Heart right ventricle (tissue), 16 donors: ENCODE measurements around the gene CNRIP1. TPM values are rescaled to one million over a fixed set of nuclear protein-coding genes. Genes with fewer than 3 reads are reported as not detected.

Experiments
- ATAC-seq, 8 donors: fragments of 200-7000 bp; cut with Tn5 transposase; one replicate each; pipeline ENCODE4 v1.9.1; 2020; ENCODE audit warnings: mild to moderate bottlenecking in 8 of 8, moderate library complexity in 8 of 8, moderate number of reproducible peaks in 1 of 8
- DNase-seq, 2 donors: peaks; one replicate each; pipeline ENCODE4 v3.0.0-alpha.2; 2020
- H3K27ac ChIP-seq, 10 donors: fragments of 200-600 bp; sonication (generic) in 2 of 10; one replicate each; pipeline versions ENCODE4 v1.5.0 to v1.8.0; 2020 to 2022; ENCODE audit warnings: mild to moderate bottlenecking in 3 of 10
- H3K27me3 ChIP-seq, 7 donors: fragments of 200-600 bp; one replicate each; pipeline ENCODE4 v1.8.0; 2021 to 2022; ENCODE audit warnings: mild to moderate bottlenecking in 2 of 7
- H3K36me3 ChIP-seq, 9 donors: fragments of 200-600 bp; sonication (generic) in 1 of 9; one replicate each; pipeline versions ENCODE4 v1.5.0 to v1.8.0; 2020 to 2022; ENCODE audit warnings: mild to moderate bottlenecking in 2 of 9
- H3K4me1 ChIP-seq, 9 donors: fragments of 200-600 bp; sonication (generic) in 1 of 9; one replicate each; pipeline versions ENCODE4 v1.5.0 to v1.8.0; 2020 to 2022; ENCODE audit warnings: mild to moderate bottlenecking in 4 of 9
- H3K4me3 ChIP-seq, 10 donors: fragments of 200-600 bp; sonication (generic) in 2 of 10; one replicate each; pipeline versions ENCODE4 v1.5.0 to v1.8.0; 2020 to 2022; ENCODE audit warnings: mild to moderate bottlenecking in 7 of 10, moderate library complexity in 2 of 10
- H3K9me3 ChIP-seq, 11 donors: fragments of 200-600 bp in 10 of 11; sonication (generic) in 2 of 11; one replicate each; pipeline versions ENCODE4 v1.5.0 to v1.8.0; 2013 to 2022; ENCODE audit warnings: mild to moderate bottlenecking in 2 of 11, control low read depth in 1 of 11, moderate library complexity in 1 of 11
- WGBS, 2 donors: extraction: QIAGEN DNeasy Blood & Tissue Kit; methylation state at CpG; one replicate each; pipeline ENCODE4 v1.1.7; 2013; ENCODE audit warnings: inconsistent platforms in 1 of 2; 5-methylcytosine and 5-hydroxymethylcytosine counted together
- intact Hi-C, 10 donors: fragments of 100-400 bp; cut with DNase I; formaldehyde crosslinking; loops; one replicate each; pipeline versions ENCODE4 v1.11.1 to v1.14.2; 2022
- polyA plus RNA-seq, 2 donors: library from polyadenylated mRNA; stranded (reverse); fragments of 200-250 nt; gene quantifications; one replicate each; pipeline ENCODE4 v1.2.3, GENCODE V29; 2013
- total RNA-seq, 10 donors: library from RNA; stranded (reverse); fragmentation: NEBNext Ultra II Directional in 3 of 10; extraction: Animal tissue kit (Norgen Biotek cat#: 25700) in 3 of 10; gene quantifications; one replicate each; pipeline versions ENCODE4 v1.2.1 to v1.2.4, GENCODE V29; 2021 to 2023
- TF ChIP-seq, protein P1 (sequence below), 9 donors: fragments of 200-600 bp; sonication (generic) in 2 of 9; IDR thresholded peaks; one replicate each; pipeline versions ENCODE4 v1.5.0 to v1.8.0; 2021 to 2022; ENCODE audit warnings: antibody characterized with exemption in 9 of 9, mild to moderate bottlenecking in 5 of 9, moderate library complexity in 1 of 9
- donor health status: Arrhythmogenic right ventricular cardiomyopathy.
- donor health status: ischemic (EF 13 %, LVEDD 7.1; RV severe dilation, severe dysfunction).
- donor health status: healthy with polysubstance abuse.
- donor health status: DM: no; HTN: yes; CAD: no.
- donor health status: DM: no; HTN: no; CAD: no.
- donor health status: ischemic (EF 25% LVEDD 6.9; RV normal size, moderate dysfunction).
- donor health status: ischemic (EF 25% LVEDD 5.7; RV mildly dilated, moderate dysfunction).
- donor health status: healthy.
- donor health status: DM: yes; HTN: yes; CAD: no.
- donor health status: Ischemic cardiomyopathy.
- donor health status: ischemic (EF 35%, LVEDD 5.7; RV mildly dilated, moderate dysfunction).
- donor health status: nonischemic (EF 11% LVEDD 7.7; RV severe dilation, severe dysfunction).
- donor health status: DM: yes; HTN: yes; CAD: no.
- donor health status: PGD.
- donor health status: ischemic (EF 29% LVEDD 5.4; RV normal size, mild dysfunction).
- donor health status: nonischemic (EF 23%, LVEDD 6.1; RV moderate dilation, normal function).

The CNRIP1 gene
- total and polyA plus RNA-seq, 12 donors = 4.8 to 13.4 (median 8.9) TPM

DNA sequence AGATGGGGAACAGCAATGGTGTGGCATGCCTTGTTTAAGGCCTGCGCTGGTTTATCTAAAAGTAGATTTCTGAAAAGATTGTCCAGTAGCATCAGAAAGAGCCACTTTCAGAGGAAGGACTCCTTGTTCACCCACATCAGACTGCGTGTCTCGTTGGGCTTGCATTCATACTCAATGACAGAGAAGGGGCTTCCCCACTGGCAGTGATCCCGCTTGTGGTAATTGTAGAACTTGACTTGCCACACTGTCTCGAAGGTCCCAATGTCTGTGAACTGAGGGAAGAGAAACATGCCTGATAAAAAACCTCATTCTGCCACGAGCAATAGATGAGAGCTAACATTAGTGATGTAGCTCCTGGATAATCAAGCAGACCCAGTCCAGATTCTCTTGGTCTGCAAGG lies 26.0 kb downstream of the CNRIP1 start:
- no peak overlapping the region for H3K4me3 ChIP-seq
- TF ChIP-seq, protein P1, sequence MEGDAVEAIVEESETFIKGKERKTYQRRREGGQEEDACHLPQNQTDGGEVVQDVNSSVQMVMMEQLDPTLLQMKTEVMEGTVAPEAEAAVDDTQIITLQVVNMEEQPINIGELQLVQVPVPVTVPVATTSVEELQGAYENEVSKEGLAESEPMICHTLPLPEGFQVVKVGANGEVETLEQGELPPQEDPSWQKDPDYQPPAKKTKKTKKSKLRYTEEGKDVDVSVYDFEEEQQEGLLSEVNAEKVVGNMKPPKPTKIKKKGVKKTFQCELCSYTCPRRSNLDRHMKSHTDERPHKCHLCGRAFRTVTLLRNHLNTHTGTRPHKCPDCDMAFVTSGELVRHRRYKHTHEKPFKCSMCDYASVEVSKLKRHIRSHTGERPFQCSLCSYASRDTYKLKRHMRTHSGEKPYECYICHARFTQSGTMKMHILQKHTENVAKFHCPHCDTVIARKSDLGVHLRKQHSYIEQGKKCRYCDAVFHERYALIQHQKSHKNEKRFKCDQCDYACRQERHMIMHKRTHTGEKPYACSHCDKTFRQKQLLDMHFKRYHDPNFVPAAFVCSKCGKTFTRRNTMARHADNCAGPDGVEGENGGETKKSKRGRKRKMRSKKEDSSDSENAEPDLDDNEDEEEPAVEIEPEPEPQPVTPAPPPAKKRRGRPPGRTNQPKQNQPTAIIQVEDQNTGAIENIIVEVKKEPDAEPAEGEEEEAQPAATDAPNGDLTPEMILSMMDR (IDR thresholded peaks at IDR 0.05) = no peak
- DNase-seq = no peak
- H3K27me3 ChIP-seq = no peaks in the 10 kb centered on the region
- ATAC-seq = no peak
- peaks cover 0 to 23% (median 0%) of the 10 kb centered on the region in 9 donors for H3K4me1 ChIP-seq
- H3K9me3 ChIP-seq = no peaks in the 10 kb centered on the region
- H3K27ac ChIP-seq = no peak overlapping the region
- WGBS, 2 donors = 90% methylated on average over 6 of the region's 6 CpGs
- intact Hi-C loops = loop anchor here in 1 of 10 donors (5.0 kb wide), 1 partner anchor 41 kb away; the partner anchor contains the start of gene PPP3R1
- peaks cover 0 to 13% (median 0%) of the 10 kb centered on the region in 9 donors for H3K36me3 ChIP-seq

DNA sequence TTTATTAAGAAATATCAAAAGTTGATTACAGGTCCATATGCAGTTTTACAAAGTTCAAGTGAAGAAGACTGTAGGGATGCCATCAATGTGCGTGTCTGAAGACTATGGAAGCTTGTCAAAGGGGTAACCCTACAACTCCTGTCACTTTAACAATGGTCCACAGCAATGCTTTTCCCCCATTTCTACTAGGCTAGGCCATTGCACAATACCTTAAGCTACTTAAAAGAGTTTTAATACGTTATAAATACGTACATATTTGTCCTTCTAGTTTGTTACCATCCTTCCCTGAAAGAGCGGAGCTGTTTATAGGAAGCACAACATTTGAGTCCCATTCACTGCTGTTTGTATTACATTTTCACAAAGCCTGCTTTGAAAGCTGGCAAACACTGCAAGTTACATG lies 26.7 kb downstream of the CNRIP1 start:
- no peak overlapping the region for H3K27ac ChIP-seq
- TF ChIP-seq, protein P1 (IDR thresholded peaks at IDR 0.05) = no peak
- H3K4me3 ChIP-seq = no peak overlapping the region
- no peaks in the 10 kb centered on the region for H3K27me3 ChIP-seq
- H3K9me3 ChIP-seq = no peaks in the 10 kb centered on the region
- 94 to 97% methylated on average over 4 of the region's 4 CpGs for WGBS, 2 donors
- H3K36me3 ChIP-seq = peaks cover 0 to 13% (median 0%) of the 10 kb centered on the region in 9 donors
- intact Hi-C loops = loop anchor here in 1 of 10 donors (5.0 kb wide), 1 partner anchor 41 kb away; the partner anchor contains the start of gene PPP3R1
- peaks cover 0 to 31% (median 5%) of the 10 kb centered on the region in 9 donors for H3K4me1 ChIP-seq
- ATAC-seq (no peak), DNase-seq (no peak)

DNA sequence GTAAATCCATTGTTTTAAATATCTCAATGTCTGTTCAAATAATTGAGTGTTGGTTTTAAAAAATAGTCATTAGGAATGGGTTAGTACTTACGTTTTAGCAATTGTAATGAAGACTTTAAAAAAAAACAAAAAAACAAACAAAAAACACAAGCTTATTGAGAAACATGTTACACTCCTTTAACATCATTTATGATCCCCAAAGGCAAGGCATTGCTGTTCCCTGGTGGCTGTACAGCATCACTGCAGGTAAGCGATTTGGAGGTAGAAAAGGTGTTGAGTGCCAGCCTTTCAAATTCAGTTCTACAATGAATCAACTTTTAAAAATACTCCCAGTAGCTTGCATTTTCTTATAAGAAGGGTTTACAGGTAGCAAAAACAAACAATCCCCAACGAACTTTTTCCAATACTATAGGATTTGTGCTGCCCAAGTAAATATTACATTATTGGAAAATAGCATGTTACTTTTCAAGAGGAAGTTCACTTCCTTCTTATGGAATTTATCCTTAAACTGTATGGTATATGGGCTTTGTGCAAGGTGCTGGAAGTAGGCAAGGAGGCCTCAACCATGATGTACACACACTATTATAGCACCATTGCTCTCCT lies 27.5 kb downstream of the CNRIP1 start:
- Histone ChIP-seq H3K27ac (no peak overlapping the region), H3K27me3 (no peaks in the 10 kb centered on the region), H3K4me1 (peaks cover 0 to 39% (median 13%) of the 10 kb centered on the region in 9 donors), H3K9me3 (no peaks in the 10 kb centered on the region), H3K4me3 (no peak overlapping the region), H3K36me3 (peaks cover 0 to 13% (median 0%) of the 10 kb centered on the region in 9 donors)
- ATAC-seq (no peak), DNase-seq (no peak)
- TF ChIP-seq, protein P1 (IDR thresholded peaks at IDR 0.05) = peak; percentile 11 to 65 (median 60)
- 67 to 68% methylated on average over 3 of the region's 3 CpGs for WGBS, 2 donors
- intact Hi-C loops = loop anchor here in 1 of 10 donors (5.0 kb wide), 1 partner anchor 40 kb away; the partner anchor contains the start of gene PPP3R1

DNA sequence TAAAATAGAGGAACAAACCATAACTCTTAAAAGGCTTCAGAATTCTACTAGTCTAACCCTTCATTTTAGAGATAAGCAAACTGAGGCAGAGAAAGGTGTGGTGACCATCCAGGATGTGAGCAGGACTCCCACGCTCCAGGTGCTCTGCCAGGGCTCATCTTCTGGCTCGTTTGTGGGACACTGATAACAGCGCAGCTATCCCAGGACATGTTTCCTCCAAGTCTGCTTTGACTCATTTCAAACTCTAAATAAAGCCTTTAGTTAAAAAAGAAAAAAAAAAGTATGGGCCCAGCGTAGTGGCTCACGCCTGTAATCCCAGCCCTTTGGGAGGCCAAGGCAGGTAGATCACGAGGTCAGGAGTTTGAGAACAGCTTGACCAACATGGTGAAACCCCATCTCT lies 28.4 kb downstream of the CNRIP1 start:
- TF ChIP-seq, protein P1 (IDR thresholded peaks at IDR 0.05) = no peak

More for the DNA sequence above, 28.4 kb downstream of the CNRIP1 start:
- intact Hi-C loops = loop anchor here in 1 of 10 donors (5.0 kb wide), 1 partner anchor 39 kb away; the partner anchor contains the start of gene PPP3R1
- ATAC-seq (no peak), DNase-seq (no peak)
- Histone ChIP-seq H3K27ac (peak overlapping the region in 2 of 10 donors; percentile 28), H3K9me3 (no peaks in the 10 kb centered on the region), H3K4me3 (no peak overlapping the region), H3K27me3 (no peaks in the 10 kb centered on the region), H3K4me1 (peaks cover 0 to 45% (median 16%) of the 10 kb centered on the region in 9 donors), H3K36me3 (peaks cover 0 to 13% (median 0%) of the 10 kb centered on the region in 9 donors)
- 60 to 61% methylated on average over 6 of the region's 6 CpGs for WGBS, 2 donors
